ENCODE measurements around the gene CHRNB4.

GRCh38 chr15:78676424-78677110, 35.6 kb upstream of the CHRNB4 start:
- TF ChIP-seq, protein P1, sequence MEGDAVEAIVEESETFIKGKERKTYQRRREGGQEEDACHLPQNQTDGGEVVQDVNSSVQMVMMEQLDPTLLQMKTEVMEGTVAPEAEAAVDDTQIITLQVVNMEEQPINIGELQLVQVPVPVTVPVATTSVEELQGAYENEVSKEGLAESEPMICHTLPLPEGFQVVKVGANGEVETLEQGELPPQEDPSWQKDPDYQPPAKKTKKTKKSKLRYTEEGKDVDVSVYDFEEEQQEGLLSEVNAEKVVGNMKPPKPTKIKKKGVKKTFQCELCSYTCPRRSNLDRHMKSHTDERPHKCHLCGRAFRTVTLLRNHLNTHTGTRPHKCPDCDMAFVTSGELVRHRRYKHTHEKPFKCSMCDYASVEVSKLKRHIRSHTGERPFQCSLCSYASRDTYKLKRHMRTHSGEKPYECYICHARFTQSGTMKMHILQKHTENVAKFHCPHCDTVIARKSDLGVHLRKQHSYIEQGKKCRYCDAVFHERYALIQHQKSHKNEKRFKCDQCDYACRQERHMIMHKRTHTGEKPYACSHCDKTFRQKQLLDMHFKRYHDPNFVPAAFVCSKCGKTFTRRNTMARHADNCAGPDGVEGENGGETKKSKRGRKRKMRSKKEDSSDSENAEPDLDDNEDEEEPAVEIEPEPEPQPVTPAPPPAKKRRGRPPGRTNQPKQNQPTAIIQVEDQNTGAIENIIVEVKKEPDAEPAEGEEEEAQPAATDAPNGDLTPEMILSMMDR (IDR thresholded peaks at IDR 0.05; ENCODE audit: low read depth, low read length, missing input control): no peak
- TF ChIP-seq ATF3 (IDR thresholded peaks at IDR 0.05): no peak
